ENCODE results near the gene LRRC23. TPM values are rescaled to one million over a fixed set of nuclear protein-coding genes. Genes with fewer than 3 reads are reported as not detected.

Gene LRRC23
- total and polyA plus RNA-seq, 2 of the 13 experiments (the other 11 are each of a cell fraction or from before 2014, with no cell fraction given), result 6.0 to 7.8 TPM

DNA sequence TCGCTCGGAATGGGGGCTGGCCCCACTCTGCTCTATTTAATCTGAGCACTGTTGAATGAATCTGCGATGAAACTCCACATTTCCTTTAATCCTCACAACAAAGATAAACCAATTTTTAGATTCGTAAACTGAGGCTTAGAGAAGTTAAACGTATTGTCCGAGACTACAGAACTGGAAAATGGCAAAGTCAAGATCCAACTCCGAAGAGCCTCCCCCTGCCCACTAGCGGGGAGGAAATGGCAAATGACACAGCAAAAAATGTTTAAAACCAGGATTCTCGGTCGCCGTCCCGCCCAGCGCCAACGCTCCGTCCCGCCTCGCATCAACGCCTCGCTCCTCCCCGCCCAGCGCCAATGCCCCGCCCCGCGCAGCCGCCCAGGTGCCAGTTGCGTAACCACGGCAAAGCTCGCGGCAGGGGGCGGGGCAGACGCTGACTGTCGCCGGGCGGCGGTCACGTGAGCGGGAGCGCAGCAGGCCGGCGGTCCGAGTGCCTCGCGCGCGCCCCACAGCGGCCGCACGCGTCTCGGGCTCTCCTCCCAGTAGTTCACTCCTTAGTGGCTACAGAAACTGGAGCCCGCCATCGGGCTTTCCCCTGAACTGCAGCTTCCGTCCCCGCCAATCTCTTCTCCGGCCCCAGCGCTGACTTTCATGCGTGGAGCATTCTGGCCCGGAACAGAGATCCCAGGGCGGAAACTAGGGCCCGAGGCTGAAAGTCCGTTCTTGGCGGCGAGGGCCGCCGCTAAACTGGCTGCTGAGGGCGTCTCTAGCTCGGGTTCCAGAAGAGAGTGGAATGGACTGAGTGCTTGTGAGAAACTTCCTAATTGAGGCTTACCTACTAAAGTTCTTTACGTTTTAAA lies 13.6 kb upstream of the LRRC23 start (continued):
- TF ChIP-seq TRIM22 (IDR thresholded peaks at IDR 0.05) (no peak), HCFC1 (IDR thresholded peaks at IDR 0.05; ENCODE audit: low read depth, low read length) (peak; percentile 27; the same call in 1 of the 2 replicates), ZNF10 (CRISPR knock-in tag; IDR thresholded peaks at IDR 0.05; ENCODE audit: borderline replicate concordance, low read depth) (no peak), PCBP1 (IDR thresholded peaks at IDR 0.05; ENCODE audit: borderline replicate concordance, low read depth, low read length) (no peak), ZNF446 (CRISPR knock-in tag; IDR thresholded peaks at IDR 0.05) (no peak), TFE3 (CRISPR knock-in tag; IDR thresholded peaks at IDR 0.05) (peak; percentile 90), POLR2AphosphoS5 (IDR thresholded peaks at IDR 0.05; ENCODE audit: low read depth, low read length) (peak; percentile 88), FOXP4 (CRISPR knock-in tag; IDR thresholded peaks at IDR 0.05) (peak; percentile 74), ZNF260 (CRISPR knock-in tag; IDR thresholded peaks at IDR 0.05; ENCODE audit: borderline replicate concordance, low read depth) (no peak), ZNF317 (CRISPR knock-in tag; IDR thresholded peaks at IDR 0.05) (peak; percentile 42; the same call in 1 of the 2 replicates), ZNF550 (CRISPR knock-in tag; IDR thresholded peaks at IDR 0.05; ENCODE audit: borderline replicate concordance) (no peak), FIP1L1 (IDR thresholded peaks at IDR 0.05; ENCODE audit: borderline replicate concordance, insufficient read depth, low read depth, low read length) (0 out of 2 replicates have a peak, but pooled peaks have one; percentile 72), ZFAT (CRISPR knock-in tag; conservative IDR thresholded peaks at IDR 0.05) (no peak), GATAD2A (CRISPR knock-in tag; IDR thresholded peaks at IDR 0.05) (peak; percentile 39; the same call in 1 of the 2 replicates), ZNF770 (CRISPR knock-in tag; IDR thresholded peaks at IDR 0.05) (peak; percentile 7; the same call in 1 of the 2 replicates), RFXAP (CRISPR knock-in tag; IDR thresholded peaks at IDR 0.05; ENCODE audit: borderline replicate concordance) (no peak; the same call in none of the 2 replicates), ZNF207 (IDR thresholded peaks at IDR 0.05; ENCODE audit: borderline replicate concordance) (no peak)
- TF ChIP-seq, protein P1, sequence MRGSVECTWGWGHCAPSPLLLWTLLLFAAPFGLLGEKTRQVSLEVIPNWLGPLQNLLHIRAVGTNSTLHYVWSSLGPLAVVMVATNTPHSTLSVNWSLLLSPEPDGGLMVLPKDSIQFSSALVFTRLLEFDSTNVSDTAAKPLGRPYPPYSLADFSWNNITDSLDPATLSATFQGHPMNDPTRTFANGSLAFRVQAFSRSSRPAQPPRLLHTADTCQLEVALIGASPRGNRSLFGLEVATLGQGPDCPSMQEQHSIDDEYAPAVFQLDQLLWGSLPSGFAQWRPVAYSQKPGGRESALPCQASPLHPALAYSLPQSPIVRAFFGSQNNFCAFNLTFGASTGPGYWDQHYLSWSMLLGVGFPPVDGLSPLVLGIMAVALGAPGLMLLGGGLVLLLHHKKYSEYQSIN (CRISPR knock-in tag; IDR thresholded peaks at IDR 0.05; ENCODE audit: borderline replicate concordance), result no peak
